OCI-LY7 (cell line): Measurements from ENCODE around the gene PTGER4. TPM values are rescaled to one million over a fixed set of nuclear protein-coding genes. Genes with fewer than 3 reads are reported as not detected.
"Not testable (repeated sequence)": the region's sequence is repeated elsewhere in the genome, so short reads cannot be mapped to it uniquely, and the experiment has no call there.

Experiments used
- BruUV-seq: library from RNA; stranded (reverse); fragments of 400-500 nt; replicated peaks from 2 replicates; lab custom pipeline; 2021; lab: Mats Ljungman, UMichigan
- CTCF ChIA-PET: fragments of 300-600 bp; sonication (Branson Sonifier 250); formaldehyde crosslinking; loops from one replicate; lab custom pipeline; 2022; ENCODE audit warnings: antibody characterized with exemption; ENCODE audit not compliant: unreplicated experiment; lab: Charles Lee
- POLR2A ChIA-PET: fragments of 300-600 bp; sonication (Branson Sonifier 250); formaldehyde crosslinking; loops from one replicate; lab custom pipeline; 2022; ENCODE audit warnings: antibody characterized with exemption; lab: Charles Lee
- DNase-seq: peaks from one replicate; pipeline ENCODE4 v3.0.0-alpha.2; 2015; ENCODE audit warnings: low spot score
- H2AFZ ChIP-seq: fragments of 200-600 bp; sonication (generic), shearing (Covaris generic); 2 replicates; pipeline ENCODE4 v1.6.1; 2014; ENCODE audit warnings: mild to moderate bottlenecking, antibody characterized with exemption, low read length, moderate library complexity
- H3K27ac ChIP-seq: fragments of 200-600 bp; sonication (generic); 2 replicates; pipeline ENCODE4 v1.5.1; 2014; ENCODE audit warnings: mixed run types, low read depth, mild to moderate bottlenecking, moderate library complexity, low read length, inconsistent platforms; ENCODE audit not compliant: poor library complexity, severe bottlenecking
- H3K36me3 ChIP-seq: fragments of 200-600 bp; sonication (generic); 2 replicates; pipeline ENCODE4 v1.6.1; 2014; ENCODE audit warnings: mild to moderate bottlenecking, antibody characterized with exemption, low read length, moderate library complexity, mixed read lengths; ENCODE audit not compliant: insufficient read depth
- H3K4me1 ChIP-seq: fragments of 200-600 bp; sonication (generic); 2 replicates; pipeline ENCODE4 v1.5.1; 2014; ENCODE audit warnings: mild to moderate bottlenecking, low read length; ENCODE audit not compliant: insufficient read depth, poor library complexity, severe bottlenecking
- H3K4me2 ChIP-seq: fragments of 200-600 bp; sonication (generic); 2 replicates; pipeline ENCODE4 v1.6.1; 2014; ENCODE audit warnings: mild to moderate bottlenecking, low read length
- H3K4me3 ChIP-seq: fragments of 200-600 bp; sonication (generic); 2 replicates; pipeline ENCODE4 v1.5.1; 2014; ENCODE audit warnings: mild to moderate bottlenecking, low read depth, low read length; ENCODE audit not compliant: poor library complexity, severe bottlenecking
- H3K79me2 ChIP-seq: fragments of 200-600 bp; sonication (generic); 2 replicates; pipeline ENCODE4 v1.6.1; 2016; ENCODE audit warnings: low read depth, mild to moderate bottlenecking, low read length, moderate library complexity, mixed read lengths; ENCODE audit not compliant: insufficient read depth
- H3K9me2 ChIP-seq: fragments of 200-600 bp; sonication (generic); 2 replicates; pipeline ENCODE4 v1.6.1; 2016; ENCODE audit warnings: mild to moderate bottlenecking, low read length, mixed read lengths; ENCODE audit not compliant: insufficient read depth
- H3K9me3 ChIP-seq: fragments of 200-600 bp; sonication (generic); 2 replicates; pipeline ENCODE4 v1.6.1; 2014; ENCODE audit warnings: mild to moderate bottlenecking, mixed run types, low read length, mixed read lengths
- H4K20me1 ChIP-seq: fragments of 200-600 bp; sonication (generic); 2 replicates; pipeline ENCODE4 v1.6.1; 2014; ENCODE audit warnings: mild to moderate bottlenecking, antibody characterized with exemption, low read length, moderate library complexity, mixed read lengths; ENCODE audit not compliant: insufficient read depth
- CTCF ChIP-seq: fragments of 200-600 bp; sonication (generic); conservative IDR thresholded peaks from 2 replicates; pipeline ENCODE4 v1.5.1; 2014; ENCODE audit warnings: mild to moderate bottlenecking, antibody characterized with exemption, low read length, moderate library complexity, mixed read lengths
- EZH2phosphoT487 ChIP-seq: fragments of 200-600 bp; sonication (generic); IDR thresholded peaks from 2 replicates; pipeline ENCODE4 v1.6.1; 2018; ENCODE audit warnings: low read depth, borderline replicate concordance, mild to moderate bottlenecking, mixed run types, antibody characterized with exemption, low read length, moderate library complexity, mixed read lengths
- intact Hi-C: fragments of 100-400 bp; cut with micrococcal nuclease; formaldehyde crosslinking; loops from one replicate; pipeline ENCODE4 v1.10.0; 2022; ENCODE audit not compliant: unreplicated experiment
- total RNA-seq, 2 experiments: library from RNA; depleted of rRNA in 1 of 2; stranded (reverse); fragments of >200 nt in 1 of 2; shearing (Covaris generic) in 1 of 2; gene quantifications; 2 replicates each; pipeline ENCODE4 v1.2.3, GENCODE V29; 2014 to 2022

PTGER4 gene
- total RNA-seq, 2 experiments from 2014 or later, result 0.49 to 1.4 TPM

- Histone ChIP-seq H2AFZ (no peak overlapping the region), H3K27ac (no peak overlapping the region), H3K9me2 (no peaks in the 10 kb centered on the region), H3K4me1 (no peaks in the 10 kb centered on the region), H3K4me2 (no peak overlapping the region), H3K36me3 (no peaks in the 10 kb centered on the region), H4K20me1 (no peaks in the 10 kb centered on the region), H3K9me3 (no peaks in the 10 kb centered on the region), H3K79me2 (no peaks in the 10 kb centered on the region), H3K4me3 (no peak overlapping the region)
- TF ChIP-seq CTCF, result no peak
- no peak for TF ChIP-seq EZH2phosphoT487
- ChIA-PET CTCF (no interaction called here), POLR2A (interaction anchor here (0.9 to 1.8 kb wide), 3 partner anchors 17 to 34 kb away, joined by 3 to 4 read pairs (median 4); no protein-coding TSS in a partner anchor)
- no TSS peak for BruUV-seq
- DNase-seq, result no peak
- intact Hi-C loops, result no loop called here
These were observed 48.5 kb upstream of the PTGER4 start for GRCh38 chr5:40631236-40631635.

GRCh38 chr5:40634154-40634553 lies 45.6 kb upstream of the PTGER4 start:
- H3K4me3 ChIP-seq, result no peak overlapping the region
- H4K20me1 ChIP-seq, result no peaks in the 10 kb centered on the region
- BruUV-seq, result no TSS peak
- TF ChIP-seq CTCF (no peak), EZH2phosphoT487 (no peak)
- no peaks in the 10 kb centered on the region for H3K36me3 ChIP-seq
- H3K27ac ChIP-seq, result no peak overlapping the region
- H3K79me2 ChIP-seq, result no peaks in the 10 kb centered on the region
- intact Hi-C loops, result no loop called here
- H3K4me1 ChIP-seq, result no peaks in the 10 kb centered on the region
- H3K9me3 ChIP-seq, result no peaks in the 10 kb centered on the region
- no peak overlapping the region for H2AFZ ChIP-seq
- ChIA-PET POLR2A (interaction anchor here (0.6 kb wide), 1 partner anchor 1042 kb away, joined by 3 read pairs; no protein-coding TSS in a partner anchor), CTCF (no interaction called here)
- DNase-seq, result no peak
- H3K9me2 ChIP-seq, result no peaks in the 10 kb centered on the region
- H3K4me2 ChIP-seq, result no peak overlapping the region

- H3K4me1 ChIP-seq, result no peaks in the 10 kb centered on the region
- no peaks in the 10 kb centered on the region for H3K9me3 ChIP-seq
- no peaks in the 10 kb centered on the region for H4K20me1 ChIP-seq
- H3K4me2 ChIP-seq, result no peak overlapping the region
- no peak overlapping the region for H3K27ac ChIP-seq
- DNase-seq, result no peak
- POLR2A ChIA-PET, result interaction anchor here (0.6 kb wide), 1 partner anchor 1043 kb away, joined by 3 read pairs; no protein-coding TSS in a partner anchor
- CTCF ChIA-PET, result no interaction called here
- H3K36me3 ChIP-seq, result no peaks in the 10 kb centered on the region
- no peak for TF ChIP-seq EZH2phosphoT487
- no peak for TF ChIP-seq CTCF
- intact Hi-C loops, result no loop called here
- no TSS peak for BruUV-seq
- H3K4me3 ChIP-seq, result no peak overlapping the region
- no peaks in the 10 kb centered on the region for H3K79me2 ChIP-seq
- no peak overlapping the region for H2AFZ ChIP-seq
- no peaks in the 10 kb centered on the region for H3K9me2 ChIP-seq
These were observed 45.1 kb upstream of the PTGER4 start for GRCh38 chr5:40634593-40634992.

- H3K4me3 ChIP-seq, H3K9me2 ChIP-seq, CTCF ChIA-PET, H3K4me2 ChIP-seq, H3K79me2 ChIP-seq, H3K4me1 ChIP-seq, intact Hi-C loops, H4K20me1 ChIP-seq, DNase-seq, POLR2A ChIA-PET, H3K9me3 ChIP-seq, H3K36me3 ChIP-seq, H2AFZ ChIP-seq, BruUV-seq, H3K27ac ChIP-seq: not testable (repeated sequence)
These were observed 40.2 kb upstream of the PTGER4 start for GRCh38 chr5:40639531-40639930.
